SIG-M5 treated with dmso at 0.1 percent for 504 hours (cell line): Measurements from ENCODE around the gene PRKRIP1.
A peak's percentile ranks its signal among the peaks of the same experiment; 100 is the strongest.
"Not testable (repeated sequence)": the region's sequence is repeated elsewhere in the genome, so short reads cannot be mapped to it uniquely, and the experiment has no call there.

Source experiments
- DNase-seq: peaks from one replicate; lab custom pipeline; 2025; ENCODE audit not compliant: unreplicated experiment; lab: John Stamatoyannopoulos, UW

PRKRIP1 gene

DNA sequence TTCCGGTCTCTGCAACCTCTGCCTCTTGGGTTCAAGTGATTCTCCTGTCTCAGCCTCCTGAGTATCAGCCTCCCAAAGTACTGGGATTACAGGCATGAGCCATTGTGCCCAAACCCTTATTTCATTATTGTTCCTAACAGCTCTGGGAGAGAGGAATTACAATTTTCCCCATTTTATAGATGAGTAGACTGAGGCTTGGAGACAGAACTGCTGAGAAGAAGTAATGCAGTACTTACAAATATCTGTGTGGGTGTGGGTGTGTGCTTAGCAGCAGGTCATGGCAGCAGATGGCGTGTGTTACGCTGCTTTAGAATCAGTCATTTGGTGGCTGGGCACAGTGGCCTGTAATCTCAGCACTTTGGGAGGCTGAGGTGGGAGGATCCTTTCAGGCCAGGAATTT lies 7.4 kb downstream of the PRKRIP1 start:
- no peak for DNase-seq

- DNase-seq, result peak; percentile 88
These were observed 8.1 kb downstream of the PRKRIP1 start for GRCh38 chr7:102404005-102404861.

DNA sequence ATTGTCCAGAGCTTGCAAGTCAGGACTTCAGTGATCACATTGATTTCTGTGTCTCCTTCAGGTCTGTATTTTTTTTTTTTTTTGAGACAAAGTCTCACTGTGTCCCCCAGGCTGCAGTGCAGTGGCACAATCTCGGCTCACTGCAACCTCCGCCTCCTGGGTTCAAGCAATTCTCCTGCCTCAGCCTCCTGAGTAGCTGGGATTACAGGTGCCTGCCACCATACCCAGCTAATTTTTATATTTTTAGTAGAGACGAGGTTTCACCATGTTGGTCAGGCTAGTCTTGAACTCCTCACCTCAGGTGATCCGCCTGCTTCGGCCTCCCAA lies 8.7 kb downstream of the PRKRIP1 start:
- DNase-seq, result not testable (repeated sequence)

- no peak for DNase-seq
These were observed 11.7 kb downstream of the PRKRIP1 start for GRCh38 chr7:102407910-102408309.

DNA sequence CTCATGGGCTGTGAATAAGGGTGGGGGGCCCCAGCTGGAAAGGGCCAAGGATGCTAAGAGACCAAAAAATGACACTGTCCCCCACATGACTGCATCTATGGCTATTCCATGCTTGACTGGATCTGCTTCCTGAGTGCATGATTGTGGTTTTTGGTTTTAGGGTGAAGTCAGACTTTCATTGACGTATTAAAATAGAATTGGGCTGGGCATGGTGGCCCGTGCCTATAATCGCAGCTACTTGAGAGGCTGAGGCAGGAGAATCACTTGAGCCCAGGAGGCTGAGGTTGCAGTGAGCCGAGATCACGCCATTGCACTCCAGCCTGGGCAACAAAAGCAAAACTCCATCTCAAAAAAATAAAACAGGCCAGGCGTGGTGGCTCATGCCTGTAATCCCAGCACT lies 12.4 kb downstream of the PRKRIP1 start:
- DNase-seq, result not testable (repeated sequence)

DNA sequence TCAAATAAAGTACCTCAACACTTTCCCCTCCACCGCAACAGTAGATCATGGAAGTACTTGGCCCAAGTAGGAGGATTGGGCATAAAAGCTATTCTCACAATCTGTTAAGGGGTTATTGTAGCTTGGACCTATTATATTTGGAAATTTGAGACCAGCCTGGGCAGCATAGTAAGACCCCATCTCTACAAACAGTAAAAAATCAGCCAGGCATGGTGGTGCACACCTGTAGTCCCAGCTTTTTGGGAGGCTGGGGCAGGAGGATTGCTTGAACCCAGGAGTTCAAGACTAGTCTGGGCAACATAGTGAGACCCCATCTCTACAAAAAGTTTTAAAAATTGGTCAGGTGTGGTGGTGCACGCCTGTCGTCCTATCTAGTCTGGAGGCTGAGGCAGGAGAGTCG lies 13.2 kb downstream of the PRKRIP1 start:
- no peak for DNase-seq

DNA sequence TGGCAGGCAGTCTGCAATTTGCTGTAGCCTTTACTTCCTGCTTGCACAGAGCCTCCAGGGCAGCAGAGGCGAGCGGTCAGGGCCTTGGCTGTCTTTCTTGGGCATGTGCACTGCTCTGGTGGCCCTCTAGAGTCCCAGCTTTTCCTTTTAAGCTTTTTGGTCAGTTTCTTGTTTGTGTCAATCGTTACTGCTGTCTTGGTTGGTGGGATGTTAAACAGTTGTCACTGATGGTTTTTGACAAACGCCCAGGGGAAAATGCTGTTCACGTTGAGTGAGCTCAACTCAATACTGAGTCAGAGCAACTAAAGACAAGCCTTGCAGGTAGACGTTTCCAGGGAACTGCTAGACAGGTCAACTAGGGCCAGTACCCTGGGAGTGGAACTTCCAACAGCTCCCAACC lies 14.0 kb downstream of the PRKRIP1 start:
- no peak for DNase-seq

GRCh38 chr7:102410918-102411317 lies 14.8 kb downstream of the PRKRIP1 start:
- DNase-seq, result no peak

DNA sequence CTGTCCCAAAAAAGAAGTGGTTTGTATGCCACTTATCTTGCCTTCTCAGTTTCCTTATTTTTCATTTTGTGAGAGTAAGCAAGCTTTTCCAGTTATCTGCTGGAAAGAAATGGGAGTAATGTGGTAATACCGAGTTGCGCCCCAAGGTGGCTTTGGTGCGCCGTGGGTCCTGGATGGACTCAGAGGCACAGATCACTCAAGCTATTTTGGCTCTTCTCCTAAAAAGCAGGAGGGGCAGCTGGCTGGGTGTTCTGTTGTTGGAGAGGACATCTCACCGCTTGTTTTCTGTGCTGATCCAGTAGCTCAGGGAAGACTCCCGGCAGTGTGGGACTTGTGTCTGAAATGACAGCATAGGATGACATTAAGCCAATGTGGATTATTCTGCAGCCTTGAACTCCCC lies 16.4 kb downstream of the PRKRIP1 start:
- peak; percentile 25 for DNase-seq

GRCh38 chr7:102413091-102413490 lies 16.9 kb downstream of the PRKRIP1 start:
- DNase-seq, result no peak

DNA sequence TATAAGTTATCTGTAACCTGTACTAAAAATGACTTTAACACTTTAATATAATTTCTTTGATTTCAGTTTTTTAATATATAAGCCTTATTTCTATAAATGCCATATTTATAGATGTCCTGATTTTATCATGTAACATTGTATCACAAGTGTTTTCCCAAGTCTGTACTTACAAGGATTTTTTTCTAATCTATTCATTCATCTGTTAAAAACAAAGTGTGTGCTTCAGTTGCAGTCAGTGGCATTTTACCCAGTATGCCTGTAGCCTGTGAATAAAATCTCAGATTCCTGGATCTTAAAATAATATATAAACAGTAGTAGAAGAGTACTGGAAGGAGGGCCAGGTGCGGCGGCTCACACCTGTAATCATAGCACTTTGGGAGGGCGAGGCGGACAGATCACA lies 17.4 kb downstream of the PRKRIP1 start:
- no peak for DNase-seq

GRCh38 chr7:102415685-102416225 lies 19.6 kb downstream of the PRKRIP1 start:
- DNase-seq, result peak; percentile 22

DNA sequence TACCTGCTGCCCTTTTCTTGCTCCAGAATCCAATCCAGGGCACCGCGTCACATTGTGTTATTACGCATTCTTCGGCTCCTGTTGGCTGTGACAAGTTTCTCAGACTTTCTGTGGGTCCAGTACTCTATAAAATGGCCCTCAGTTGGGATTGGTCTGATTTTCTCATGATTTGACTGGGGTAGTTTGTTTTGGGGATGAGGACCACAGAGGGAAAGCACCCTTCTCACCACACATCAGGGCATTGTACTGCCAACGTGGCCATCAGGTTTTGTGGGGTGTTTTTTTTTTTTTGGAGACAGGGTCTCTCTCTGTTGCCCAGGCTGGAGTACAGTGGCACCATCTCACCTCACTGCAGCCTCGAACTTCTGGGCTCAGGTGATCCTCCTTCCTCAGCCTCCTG lies 20.2 kb downstream of the PRKRIP1 start:
- no peak for DNase-seq

GRCh38 chr7:102417105-102417504 lies 20.9 kb downstream of the PRKRIP1 start:
- no peak for DNase-seq

DNA sequence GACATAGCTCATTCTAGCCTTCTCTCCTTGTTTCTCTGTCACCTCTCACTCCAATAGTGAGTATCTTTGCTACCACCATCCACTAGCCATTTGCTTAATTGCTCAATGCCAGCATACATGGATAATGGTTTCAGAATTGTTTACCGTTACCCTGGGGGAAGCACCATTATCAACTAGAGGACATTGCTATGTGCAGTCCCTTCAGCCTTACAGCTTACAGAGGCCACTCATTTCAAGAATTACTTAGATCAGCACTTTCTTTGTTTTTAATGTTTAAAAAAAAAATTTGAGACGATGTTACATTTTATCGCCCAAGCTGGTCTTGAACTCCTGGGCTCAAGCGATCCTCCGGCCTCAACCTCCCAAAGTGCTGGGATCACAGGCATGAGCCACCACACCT lies 22.4 kb downstream of the PRKRIP1 start:
- no peak for DNase-seq

DNA sequence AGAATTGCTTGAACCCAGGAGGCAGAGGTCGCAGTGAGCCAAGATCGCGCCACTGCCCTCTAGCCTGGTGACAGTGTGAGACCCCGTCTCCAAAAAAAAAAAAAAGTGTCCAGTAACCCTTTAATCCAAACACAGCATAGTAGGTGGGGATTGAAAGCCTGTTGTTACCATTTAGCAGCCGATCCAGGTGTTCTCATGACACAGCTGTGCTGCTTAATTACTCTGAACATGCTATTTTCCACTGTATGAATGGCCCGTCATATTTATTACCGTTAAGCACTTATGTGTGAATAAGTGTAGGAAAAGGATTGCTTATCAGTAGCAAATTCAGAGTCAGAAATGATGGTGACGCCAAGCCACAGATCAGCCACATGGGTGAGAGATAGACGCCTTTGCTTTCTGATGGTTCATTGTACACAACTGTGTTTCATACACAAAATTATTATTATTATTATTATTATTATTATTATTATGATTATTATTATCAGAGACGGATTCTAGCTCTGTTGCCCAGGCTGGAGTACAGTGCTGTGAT lies 25.6 kb downstream of the PRKRIP1 start:
- no peak for DNase-seq

GRCh38 chr7:102424129-102424551 lies 28.0 kb downstream of the PRKRIP1 start:
- DNase-seq, result no peak

DNA sequence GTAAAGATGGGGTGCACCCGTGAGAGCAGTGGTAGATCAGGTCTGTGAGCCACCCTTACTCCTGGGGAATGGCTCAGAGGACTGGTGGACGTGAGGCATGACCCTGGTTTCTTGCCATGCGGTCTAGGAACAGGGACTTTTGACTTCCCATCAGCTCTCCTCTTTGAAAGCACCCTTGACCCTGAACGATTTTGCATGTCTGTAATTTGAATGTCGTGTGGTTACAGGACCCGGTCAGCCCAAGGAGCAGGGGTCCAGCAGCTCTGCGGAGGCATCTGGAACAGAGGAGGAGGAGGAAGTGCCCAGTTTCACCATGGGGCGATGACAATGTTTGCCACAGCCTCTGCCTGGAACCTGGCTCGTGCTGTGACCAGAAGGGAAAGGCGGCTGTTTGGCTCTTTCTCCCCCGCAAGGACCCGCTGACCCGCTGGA lies 28.6 kb downstream of the PRKRIP1 start:
- no peak for DNase-seq

DNA sequence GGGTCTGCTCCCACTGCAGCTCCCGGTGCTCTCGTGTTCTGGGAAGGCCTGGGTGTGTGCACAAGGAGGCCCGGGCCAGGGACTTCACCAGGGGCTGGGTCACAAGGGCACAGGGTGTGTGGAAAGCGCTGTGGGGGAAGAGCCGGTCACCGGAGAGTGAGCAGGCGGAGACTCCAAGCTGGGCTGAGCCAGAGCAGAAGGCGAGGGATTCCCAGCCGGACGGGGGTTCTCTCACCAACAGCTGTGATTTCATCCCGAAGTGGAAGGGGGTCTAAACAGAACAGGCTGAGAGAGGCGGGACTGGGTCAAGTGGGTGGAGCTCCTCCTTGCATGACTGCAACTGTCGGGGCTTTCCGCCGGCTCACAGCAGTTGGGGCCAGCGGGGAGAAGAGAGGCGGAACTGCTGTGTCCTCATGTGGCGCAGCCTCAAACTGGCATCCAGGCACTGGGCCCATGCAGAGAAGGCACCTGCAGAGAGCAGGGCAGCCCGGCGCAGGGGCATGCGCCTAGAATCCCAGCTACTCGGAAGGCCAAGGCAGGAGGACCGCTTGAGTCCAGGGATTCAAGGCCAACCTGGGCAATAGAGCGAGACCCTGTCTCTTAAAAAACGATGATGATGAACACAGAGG lies 29.6 kb downstream of the PRKRIP1 start:
- peak; percentile 55 for DNase-seq

DNA sequence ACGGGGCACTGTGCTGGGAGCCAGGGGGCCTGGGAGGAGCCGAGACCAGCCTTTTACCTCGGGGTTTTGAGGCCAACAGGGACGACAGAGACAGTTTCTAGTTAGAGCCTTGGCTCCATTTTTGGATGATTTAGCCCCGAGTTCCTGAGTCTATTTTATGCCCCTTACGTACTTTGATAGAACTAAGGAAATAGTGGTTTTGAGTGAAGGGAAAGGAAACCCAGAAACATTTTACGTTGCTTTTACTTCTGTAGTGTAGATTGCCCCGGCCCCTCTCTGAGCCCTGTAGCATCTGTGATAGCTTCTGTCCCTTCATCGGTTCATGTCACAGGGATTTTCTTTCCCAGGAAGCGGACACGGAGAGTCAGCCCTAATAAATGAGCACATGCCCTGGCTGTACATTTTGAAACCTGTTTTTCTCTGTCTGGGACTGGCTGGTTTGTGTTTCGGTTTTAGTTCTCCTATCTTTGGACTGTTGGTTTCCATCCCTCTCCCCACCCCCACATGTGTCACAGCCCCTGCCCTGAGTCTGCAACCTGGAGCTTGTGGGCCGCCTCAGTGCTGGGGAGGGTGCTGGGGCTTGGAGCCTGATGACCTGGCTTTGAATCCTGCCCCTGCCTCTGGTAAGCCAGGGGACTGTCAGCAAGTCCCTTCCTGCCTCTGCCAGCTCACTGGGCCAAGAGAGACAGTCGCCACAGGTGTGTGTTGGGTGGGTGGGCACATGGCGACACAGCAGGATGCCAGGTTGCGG lies 30.3 kb downstream of the PRKRIP1 start:
- DNase-seq, result peak; percentile 85

DNA sequence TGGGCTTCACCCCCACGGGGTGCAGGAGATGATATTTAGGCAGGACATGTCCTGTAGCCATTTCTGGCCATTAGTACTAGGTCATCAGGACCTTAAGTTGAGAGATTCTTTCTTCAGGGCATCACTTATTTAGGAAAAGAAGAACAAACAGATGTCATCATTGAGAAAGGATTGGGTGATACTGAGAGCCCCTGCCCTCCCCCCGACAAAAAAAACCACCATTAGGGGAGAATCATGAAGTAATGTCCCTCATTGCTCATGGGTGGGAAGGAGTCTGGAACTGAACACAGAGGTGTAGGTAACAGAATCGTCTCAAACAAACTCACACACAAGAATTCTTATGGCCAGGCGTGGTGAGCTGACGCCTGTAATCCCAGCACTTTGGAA lies 30.8 kb downstream of the PRKRIP1 start:
- peak; percentile 34 for DNase-seq
